K562 (cell line): ENCODE results near the gene WT1. TPM values are rescaled to one million over a fixed set of nuclear protein-coding genes. Genes with fewer than 3 reads are reported as not detected.

ENCODE experiments used
- ERF ChIP-seq: fragments of 450-650 bp; formaldehyde crosslinking; IDR thresholded peaks from 2 replicates; pipeline ENCODE4 v1.4.0; 2020; ENCODE audit warnings: mild to moderate bottlenecking, mixed read lengths
- FOXK2 ChIP-seq, 2 experiments: fragments of 450-650 bp; IDR thresholded peaks in 1 of 2; conservative IDR thresholded peaks in 1 of 2; 2 replicates each; pipeline ENCODE4 v1.6.1; 2016; ENCODE audit warnings: low read depth in 2 of 2, mild to moderate bottlenecking in 1 of 2
- GATAD2A ChIP-seq: fragments of 450-650 bp; IDR thresholded peaks from 2 replicates; pipeline ENCODE4 v1.6.1; 2017
- GTF2E2 ChIP-seq: fragments of 200-800 bp; sonication (Bioruptor generic); IDR thresholded peaks from 2 replicates; pipeline ENCODE4 v1.6.1; 2016; ENCODE audit warnings: missing genetic modification characterization, missing compliant biosample characterization
- HNRNPK ChIP-seq: fragments of 200-400 bp; formaldehyde crosslinking; IDR thresholded peaks from one replicate; pipeline ENCODE4 v1.6.1; 2018; ENCODE audit warnings: mild to moderate bottlenecking, low read depth, low read length; ENCODE audit not compliant: poor library complexity, severe bottlenecking
- MTA3 ChIP-seq: fragments of 450-650 bp; formaldehyde crosslinking; IDR thresholded peaks from 2 replicates; pipeline ENCODE4 v1.6.1; 2017; ENCODE audit warnings: mild to moderate bottlenecking, borderline replicate concordance
- MTF1 ChIP-seq: fragments of 250-450 bp; sonication (Bioruptor Pico); IDR thresholded peaks from 2 replicates; pipeline ENCODE4 v1.9.0; 2021; ENCODE audit warnings: moderate library complexity, mild to moderate bottlenecking, inconsistent platforms, borderline replicate concordance
- PHB ChIP-seq: fragments of 250-450 bp; sonication (Bioruptor Pico); IDR thresholded peaks from 2 replicates; pipeline ENCODE4 v1.5.0; 2021
- SMAD2 ChIP-seq: fragments of 150-350 bp; IDR thresholded peaks from 2 replicates; pipeline ENCODE4 v1.6.1; 2014; ENCODE audit warnings: low read depth, mild to moderate bottlenecking, low read length
- THRAP3 ChIP-seq: fragments of 450-650 bp; IDR thresholded peaks from 2 replicates; pipeline ENCODE4 v1.6.1; 2016; ENCODE audit warnings: mild to moderate bottlenecking, inconsistent platforms, borderline replicate concordance
- ZFP36 ChIP-seq: fragments of 150-350 bp; IDR thresholded peaks from 2 replicates; pipeline ENCODE4 v1.6.1; 2018; ENCODE audit warnings: low read length, low read depth; ENCODE audit not compliant: partially characterized antibody
- ZNF24 ChIP-seq: fragments of 450-650 bp; IDR thresholded peaks from 2 replicates; pipeline ENCODE4 v1.6.1; 2016
- ZNF274 ChIP-seq: IDR thresholded peaks from 2 replicates; pipeline ENCODE4 v1.6.1; 2011; ENCODE audit warnings: low read depth, mild to moderate bottlenecking, low read length, moderate library complexity, borderline replicate concordance
- ZNF57 ChIP-seq: fragments of 450-650 bp; formaldehyde crosslinking; IDR thresholded peaks from 2 replicates; pipeline ENCODE4 v1.4.0; 2020; ENCODE audit warnings: mild to moderate bottlenecking, moderate library complexity
- polyA plus RNA-seq, 8 experiments: library from polyadenylated mRNA; depleted of rRNA in 4 of 8; stranded (reverse) in 5 of 8; unstranded in 3 of 8; fragments of >200 nt; fragmentation: Nextera tagmentation in 2 of 8; fragmentation: Illumina TruSeq in 1 of 8; extraction: Ambion mirVana in 2 of 8; extraction: Trizol in 1 of 8; gene quantifications; 2 replicates each; pipeline versions ENCODE4 v1.2.1 to v1.2.3, GENCODE V29; 2011 to 2014; ENCODE audit warnings: inconsistent platforms in 1 of 8, missing spikeins in 1 of 8
- total RNA-seq, 7 experiments: library from RNA; depleted of rRNA in 6 of 7; stranded (reverse); fragments of >200 nt in 6 of 7; fragmentation: Illumina TruSeq in 2 of 7; extraction: Trizol in 2 of 7; gene quantifications; 2 replicates each; pipeline versions ENCODE4 v1.2.1 to v1.2.3, GENCODE V29; 2011 to 2021; ENCODE audit warnings: low replicate concordance in 1 of 7
- TF ChIP-seq, protein P1 (sequence below), 2 experiments: fragments of 450-650 bp; IDR thresholded peaks; 2 replicates each; pipeline ENCODE4 v1.6.1; 2016; ENCODE audit warnings: mild to moderate bottlenecking in 2 of 2, borderline replicate concordance in 1 of 2, low read depth in 1 of 2, moderate library complexity in 1 of 2
- TF ChIP-seq, protein P2 (sequence below): fragments of 250-450 bp; sonication (Bioruptor Pico); IDR thresholded peaks from 2 replicates; pipeline ENCODE4 v1.8.0; 2021; ENCODE audit warnings: mild to moderate bottlenecking, moderate library complexity
- TF ChIP-seq, protein P3 (sequence below): fragments of 450-650 bp; IDR thresholded peaks from 2 replicates; pipeline ENCODE4 v1.6.1; 2016; ENCODE audit warnings: missing biosample characterization, missing genetic modification characterization

WT1 gene
- total and polyA plus RNA-seq, 9 of the 15 experiments (the other 6 are each of a cell fraction or from before 2014, with no cell fraction given) = 7.1 to 33.8 (median 19.4) TPM

DNA sequence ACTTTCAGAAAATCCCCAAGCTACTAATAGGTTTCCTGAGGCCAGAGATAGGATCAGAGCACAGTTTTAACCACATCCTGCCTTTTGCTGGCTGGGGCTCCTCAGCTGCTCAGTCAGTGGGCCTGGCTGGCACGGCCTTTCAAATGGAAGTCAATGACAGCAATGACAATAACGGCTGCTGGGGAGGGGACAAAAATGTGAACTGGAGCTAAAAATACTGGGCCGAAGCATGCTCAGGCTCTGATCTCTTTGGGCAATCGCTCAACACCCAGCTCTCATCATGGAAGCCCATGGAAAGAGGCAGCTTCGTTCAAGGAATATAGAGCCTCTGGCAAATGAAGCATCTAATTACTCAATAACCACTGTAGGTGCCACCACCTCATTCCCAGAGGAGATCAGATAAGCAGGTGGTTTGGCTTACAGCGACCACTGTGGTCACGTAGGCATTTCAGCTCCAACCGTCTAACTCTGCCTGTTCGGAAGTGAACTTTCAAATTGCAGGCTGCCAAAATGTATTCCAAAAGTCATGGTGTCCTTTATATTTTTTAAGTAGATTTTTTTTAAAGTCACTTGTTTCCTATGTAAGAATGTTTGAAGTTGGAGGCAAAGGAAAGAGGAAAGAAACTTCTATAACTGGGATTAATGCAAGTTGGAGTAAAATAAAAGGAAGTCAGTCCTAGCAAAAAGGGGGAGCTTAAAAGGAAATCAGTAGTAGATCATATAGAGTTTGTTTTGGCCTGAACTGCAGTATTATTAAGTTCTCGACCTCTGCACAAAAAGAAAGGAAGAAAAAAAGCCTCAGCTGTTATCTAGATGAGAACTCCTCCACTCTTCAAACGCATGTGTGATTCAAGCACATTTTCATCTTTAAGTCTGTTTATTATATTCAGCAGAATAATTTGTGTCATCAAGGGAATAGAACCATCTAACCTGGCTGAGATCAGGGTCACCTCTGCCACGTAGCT is 14.1 kb downstream of the WT1 start (continued):
- TF ChIP-seq, protein P1, sequence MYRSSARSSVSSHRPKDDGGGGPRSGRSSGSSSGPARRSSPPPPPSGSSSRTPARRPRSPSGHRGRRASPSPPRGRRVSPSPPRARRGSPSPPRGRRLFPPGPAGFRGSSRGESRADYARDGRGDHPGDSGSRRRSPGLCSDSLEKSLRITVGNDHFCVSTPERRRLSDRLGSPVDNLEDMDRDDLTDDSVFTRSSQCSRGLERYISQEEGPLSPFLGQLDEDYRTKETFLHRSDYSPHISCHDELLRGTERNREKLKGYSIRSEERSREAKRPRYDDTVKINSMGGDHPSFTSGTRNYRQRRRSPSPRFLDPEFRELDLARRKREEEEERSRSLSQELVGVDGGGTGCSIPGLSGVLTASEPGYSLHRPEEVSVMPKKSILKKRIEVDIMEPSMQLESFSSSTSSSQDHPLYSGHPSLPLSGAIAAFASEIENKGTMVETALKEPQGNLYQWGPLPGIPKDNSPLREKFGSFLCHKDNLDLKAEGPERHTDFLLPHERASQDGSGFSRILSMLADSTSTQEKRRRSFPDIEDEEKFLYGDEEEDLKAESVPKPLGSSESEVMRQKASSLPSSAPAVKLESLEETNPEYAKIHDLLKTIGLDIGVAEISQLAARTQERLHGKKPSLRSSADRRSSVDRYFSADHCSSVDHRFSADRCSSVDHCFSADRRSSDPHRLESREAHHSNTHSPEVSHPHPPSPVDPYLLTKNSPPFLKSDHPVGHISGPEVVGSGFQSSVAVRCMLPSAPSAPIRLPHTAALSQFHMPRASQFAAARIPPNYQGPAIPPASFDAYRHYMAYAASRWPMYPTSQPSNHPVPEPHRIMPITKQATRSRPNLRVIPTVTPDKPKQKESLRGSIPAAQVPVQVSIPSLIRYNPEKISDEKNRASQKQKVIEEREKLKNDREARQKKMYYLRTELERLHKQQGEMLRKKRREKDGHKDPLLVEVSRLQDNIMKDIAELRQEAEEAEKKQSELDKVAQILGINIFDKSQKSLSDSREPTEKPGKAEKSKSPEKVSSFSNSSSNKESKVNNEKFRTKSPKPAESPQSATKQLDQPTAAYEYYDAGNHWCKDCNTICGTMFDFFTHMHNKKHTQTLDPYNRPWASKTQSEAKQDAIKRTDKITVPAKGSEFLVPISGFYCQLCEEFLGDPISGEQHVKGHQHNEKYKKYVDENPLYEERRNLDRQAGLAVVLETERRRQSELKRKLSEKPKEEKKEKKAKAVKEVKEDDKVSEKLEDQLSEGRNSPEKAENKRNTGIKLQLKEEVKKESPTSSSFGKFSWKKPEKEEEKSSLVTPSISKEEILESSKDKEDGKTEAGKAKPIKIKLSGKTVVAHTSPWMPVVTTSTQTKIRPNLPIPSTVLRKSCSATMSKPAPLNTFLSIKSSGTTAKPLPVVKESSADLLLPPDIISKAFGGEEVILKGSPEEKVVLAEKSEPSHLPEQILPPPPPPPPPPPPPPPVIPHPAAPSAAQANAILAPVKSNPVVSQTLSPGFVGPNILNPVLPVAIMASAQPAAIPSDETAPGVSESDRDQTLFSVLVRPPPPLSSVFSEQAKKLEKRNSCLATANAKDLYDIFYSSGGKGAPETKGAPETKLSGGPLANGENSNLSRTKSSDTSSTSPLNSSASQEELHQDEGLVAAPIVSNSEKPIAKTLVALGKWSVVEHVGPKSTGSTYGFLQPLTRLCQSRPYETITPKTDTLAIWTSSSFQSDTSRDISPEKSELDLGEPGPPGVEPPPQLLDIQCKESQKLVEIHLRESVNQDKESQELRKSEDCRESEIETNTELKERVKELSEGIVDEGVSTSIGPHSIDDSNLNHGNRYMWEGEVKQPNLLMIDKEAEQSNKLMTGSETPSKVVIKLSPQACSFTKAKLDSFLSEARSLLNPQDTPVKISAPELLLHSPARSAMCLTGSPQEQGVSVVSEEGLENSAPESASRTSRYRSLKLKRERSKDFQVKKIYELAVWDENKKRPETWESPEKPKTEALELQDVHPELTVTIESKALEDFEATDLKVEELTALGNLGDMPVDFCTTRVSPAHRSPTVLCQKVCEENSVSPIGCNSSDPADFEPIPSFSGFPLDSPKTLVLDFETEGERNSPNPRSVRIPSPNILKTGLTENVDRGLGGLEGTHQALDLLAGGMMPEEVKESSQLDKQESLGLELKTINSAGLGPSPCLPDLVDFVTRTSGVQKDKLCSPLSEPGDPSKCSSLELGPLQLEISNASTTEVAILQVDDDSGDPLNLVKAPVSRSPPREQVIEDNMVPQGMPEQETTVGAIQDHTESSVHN (IDR thresholded peaks at IDR 0.05; ENCODE audit: borderline replicate concordance in 1 of 2, low read depth in 1 of 2) = peak in 1 of 2 experiments; percentile 54; a peak in 1 of 4 replicates
- TF ChIP-seq HNRNPK (no peak), MTA3 (peak; percentile 74), ZFP36 (no peak), THRAP3 (no peak), ERF (CRISPR knock-in tag) (peak; percentile 62; the same call in 1 of the 2 replicates), PHB (CRISPR knock-in tag) (no peak), GATAD2A (no peak), MTF1 (no peak), SMAD2 (no peak), ZNF57 (CRISPR knock-in tag) (no peak), ZNF274 (no peak), ZNF24 (no peak), GTF2E2 (no peak), FOXK2 (conservative IDR thresholded peaks at IDR 0.05 in 1 of 2, IDR thresholded peaks at IDR 0.05 in 1 of 2; ENCODE audit: low read depth in 2 of 2) (no peak)
- TF ChIP-seq, protein P2, sequence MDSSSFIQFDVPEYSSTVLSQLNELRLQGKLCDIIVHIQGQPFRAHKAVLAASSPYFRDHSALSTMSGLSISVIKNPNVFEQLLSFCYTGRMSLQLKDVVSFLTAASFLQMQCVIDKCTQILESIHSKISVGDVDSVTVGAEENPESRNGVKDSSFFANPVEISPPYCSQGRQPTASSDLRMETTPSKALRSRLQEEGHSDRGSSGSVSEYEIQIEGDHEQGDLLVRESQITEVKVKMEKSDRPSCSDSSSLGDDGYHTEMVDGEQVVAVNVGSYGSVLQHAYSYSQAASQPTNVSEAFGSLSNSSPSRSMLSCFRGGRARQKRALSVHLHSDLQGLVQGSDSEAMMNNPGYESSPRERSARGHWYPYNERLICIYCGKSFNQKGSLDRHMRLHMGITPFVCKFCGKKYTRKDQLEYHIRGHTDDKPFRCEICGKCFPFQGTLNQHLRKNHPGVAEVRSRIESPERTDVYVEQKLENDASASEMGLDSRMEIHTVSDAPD = no peak
- TF ChIP-seq, protein P3, sequence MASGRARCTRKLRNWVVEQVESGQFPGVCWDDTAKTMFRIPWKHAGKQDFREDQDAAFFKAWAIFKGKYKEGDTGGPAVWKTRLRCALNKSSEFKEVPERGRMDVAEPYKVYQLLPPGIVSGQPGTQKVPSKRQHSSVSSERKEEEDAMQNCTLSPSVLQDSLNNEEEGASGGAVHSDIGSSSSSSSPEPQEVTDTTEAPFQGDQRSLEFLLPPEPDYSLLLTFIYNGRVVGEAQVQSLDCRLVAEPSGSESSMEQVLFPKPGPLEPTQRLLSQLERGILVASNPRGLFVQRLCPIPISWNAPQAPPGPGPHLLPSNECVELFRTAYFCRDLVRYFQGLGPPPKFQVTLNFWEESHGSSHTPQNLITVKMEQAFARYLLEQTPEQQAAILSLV (tag) = no peak
